Measurements from ENCODE around the gene EXOC6. TPM values are rescaled to one million over a fixed set of nuclear protein-coding genes. Genes with fewer than 3 reads are reported as not detected.

EXOC6 gene
- total and polyA plus RNA-seq, 10 of the 15 experiments (the other 5 are each of a cell fraction or from before 2014, with no cell fraction given) = 7.6 to 53.8 (median 13.3) TPM

DNA sequence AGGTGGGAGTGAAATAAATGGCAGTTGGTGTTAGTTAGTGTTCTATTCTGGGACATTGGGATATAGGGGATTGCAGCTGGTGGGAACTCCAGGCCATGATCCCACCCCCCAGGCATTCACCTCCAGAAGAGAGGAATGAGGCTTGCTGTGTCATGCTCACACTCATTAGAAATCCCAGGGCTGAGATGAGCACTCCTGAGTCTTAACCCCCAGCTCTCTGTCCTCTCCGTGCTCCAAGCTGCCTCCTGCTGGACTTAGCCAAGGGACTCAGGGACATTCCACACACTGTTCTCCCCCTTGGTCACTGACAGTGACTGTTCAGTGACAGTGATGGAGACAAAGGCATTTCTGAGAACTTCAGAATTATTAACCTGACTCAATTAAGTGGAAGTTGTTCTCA lies 246.9 kb downstream of the EXOC6 start:
- POLR2A ChIA-PET = no interaction called here
- no peak for ATAC-seq
- BruUV-seq (replicated peaks) = no TSS peak

More for the DNA sequence above, 246.9 kb downstream of the EXOC6 start:
- H3K4me1 ChIP-seq (ENCODE audit: control insufficient read depth, insufficient read depth, low read length) = no peaks in the 10 kb centered on the region
- no peak overlapping the region for H3K4me3 ChIP-seq
- H3K9me3 ChIP-seq (replicated peaks; ENCODE audit: control insufficient read depth, insufficient read depth, low read length) = no peaks in the 10 kb centered on the region
- DNase-seq (ENCODE audit: low read depth, low spot score) = no peak
- 0% methylated on average over 1 of the region's 1 CpG for WGBS (ENCODE audit: insufficient coverage, insufficient replicate concordance, low lambda C conversion rate, missing lambda C conversion rate)
- ChIA-PET RAD21 (ENCODE audit: unreplicated experiment) (no interaction called here), CTCF (interaction anchor here (0.9 kb wide), 1 partner anchor 15 kb away, joined by 6 read pairs; no protein-coding TSS in a partner anchor), SMC1A (ENCODE audit: uncharacterized antibody, unreplicated experiment) (interaction anchor here (1.6 kb wide), 1 partner anchor 14 kb away, joined by 3 read pairs; no protein-coding TSS in a partner anchor)
- H3K79me2 ChIP-seq (ENCODE audit: control insufficient read depth, insufficient read depth, low read length) = no peaks in the 10 kb centered on the region
- in situ Hi-C loops (cut with MboI) = no loop called here
- H3K36me3 ChIP-seq (ENCODE audit: control insufficient read depth in 2 of 2, insufficient read depth in 2 of 2, low read length in 1 of 2) = no peaks in the 10 kb centered on the region
- FAIRE-seq = no peak
- H3K27ac ChIP-seq (ENCODE audit: control insufficient read depth, insufficient read depth) = no peak overlapping the region
- intact Hi-C loops (cut with micrococcal nuclease; ENCODE audit: unreplicated experiment) = no loop called here
- TF ChIP-seq BHLHE40 (IDR thresholded peaks at IDR 0.05; ENCODE audit: borderline replicate concordance in 1 of 2, low read depth in 2 of 2, low read length in 1 of 2) = no peak
- TF ChIP-seq POLR2AphosphoS2 (IDR thresholded peaks at IDR 0.05; ENCODE audit: low read depth, low read length) = no peak
- TF ChIP-seq EED (IDR thresholded peaks at IDR 0.05; ENCODE audit: low read depth) = no peak
- no peak for TF ChIP-seq BACH1 (IDR thresholded peaks at IDR 0.05; ENCODE audit: borderline replicate concordance)
- TF ChIP-seq, protein P1, sequence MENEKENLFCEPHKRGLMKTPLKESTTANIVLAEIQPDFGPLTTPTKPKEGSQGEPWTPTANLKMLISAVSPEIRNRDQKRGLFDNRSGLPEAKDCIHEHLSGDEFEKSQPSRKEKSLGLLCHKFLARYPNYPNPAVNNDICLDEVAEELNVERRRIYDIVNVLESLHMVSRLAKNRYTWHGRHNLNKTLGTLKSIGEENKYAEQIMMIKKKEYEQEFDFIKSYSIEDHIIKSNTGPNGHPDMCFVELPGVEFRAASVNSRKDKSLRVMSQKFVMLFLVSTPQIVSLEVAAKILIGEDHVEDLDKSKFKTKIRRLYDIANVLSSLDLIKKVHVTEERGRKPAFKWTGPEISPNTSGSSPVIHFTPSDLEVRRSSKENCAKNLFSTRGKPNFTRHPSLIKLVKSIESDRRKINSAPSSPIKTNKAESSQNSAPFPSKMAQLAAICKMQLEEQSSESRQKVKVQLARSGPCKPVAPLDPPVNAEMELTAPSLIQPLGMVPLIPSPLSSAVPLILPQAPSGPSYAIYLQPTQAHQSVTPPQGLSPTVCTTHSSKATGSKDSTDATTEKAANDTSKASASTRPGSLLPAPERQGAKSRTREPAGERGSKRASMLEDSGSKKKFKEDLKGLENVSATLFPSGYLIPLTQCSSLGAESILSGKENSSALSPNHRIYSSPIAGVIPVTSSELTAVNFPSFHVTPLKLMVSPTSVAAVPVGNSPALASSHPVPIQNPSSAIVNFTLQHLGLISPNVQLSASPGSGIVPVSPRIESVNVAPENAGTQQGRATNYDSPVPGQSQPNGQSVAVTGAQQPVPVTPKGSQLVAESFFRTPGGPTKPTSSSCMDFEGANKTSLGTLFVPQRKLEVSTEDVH (IDR thresholded peaks at IDR 0.05; ENCODE audit: low read depth, partially characterized antibody) = no peak
- no peak for TF ChIP-seq YBX1 (IDR thresholded peaks at IDR 0.05)
- TF ChIP-seq, protein P2, sequence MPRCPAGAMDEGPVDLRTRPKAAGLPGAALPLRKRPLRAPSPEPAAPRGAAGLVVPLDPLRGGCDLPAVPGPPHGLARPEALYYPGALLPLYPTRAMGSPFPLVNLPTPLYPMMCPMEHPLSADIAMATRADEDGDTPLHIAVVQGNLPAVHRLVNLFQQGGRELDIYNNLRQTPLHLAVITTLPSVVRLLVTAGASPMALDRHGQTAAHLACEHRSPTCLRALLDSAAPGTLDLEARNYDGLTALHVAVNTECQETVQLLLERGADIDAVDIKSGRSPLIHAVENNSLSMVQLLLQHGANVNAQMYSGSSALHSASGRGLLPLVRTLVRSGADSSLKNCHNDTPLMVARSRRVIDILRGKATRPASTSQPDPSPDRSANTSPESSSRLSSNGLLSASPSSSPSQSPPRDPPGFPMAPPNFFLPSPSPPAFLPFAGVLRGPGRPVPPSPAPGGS (IDR thresholded peaks at IDR 0.05; ENCODE audit: borderline replicate concordance, insufficient read depth, low read depth, low read length, poor library complexity, severe bottlenecking) = no peak
- no peak for TF ChIP-seq KAT2A (conservative IDR thresholded peaks at IDR 0.05; ENCODE audit: control insufficient read depth, low read depth, low read length)
- TF ChIP-seq NRF1 (conservative IDR thresholded peaks at IDR 0.05; ENCODE audit: low read depth, low read length) = no peak
- TF ChIP-seq ATF7 (IDR thresholded peaks at IDR 0.05; ENCODE audit: low read depth) = no peak
- TF ChIP-seq, protein P3, sequence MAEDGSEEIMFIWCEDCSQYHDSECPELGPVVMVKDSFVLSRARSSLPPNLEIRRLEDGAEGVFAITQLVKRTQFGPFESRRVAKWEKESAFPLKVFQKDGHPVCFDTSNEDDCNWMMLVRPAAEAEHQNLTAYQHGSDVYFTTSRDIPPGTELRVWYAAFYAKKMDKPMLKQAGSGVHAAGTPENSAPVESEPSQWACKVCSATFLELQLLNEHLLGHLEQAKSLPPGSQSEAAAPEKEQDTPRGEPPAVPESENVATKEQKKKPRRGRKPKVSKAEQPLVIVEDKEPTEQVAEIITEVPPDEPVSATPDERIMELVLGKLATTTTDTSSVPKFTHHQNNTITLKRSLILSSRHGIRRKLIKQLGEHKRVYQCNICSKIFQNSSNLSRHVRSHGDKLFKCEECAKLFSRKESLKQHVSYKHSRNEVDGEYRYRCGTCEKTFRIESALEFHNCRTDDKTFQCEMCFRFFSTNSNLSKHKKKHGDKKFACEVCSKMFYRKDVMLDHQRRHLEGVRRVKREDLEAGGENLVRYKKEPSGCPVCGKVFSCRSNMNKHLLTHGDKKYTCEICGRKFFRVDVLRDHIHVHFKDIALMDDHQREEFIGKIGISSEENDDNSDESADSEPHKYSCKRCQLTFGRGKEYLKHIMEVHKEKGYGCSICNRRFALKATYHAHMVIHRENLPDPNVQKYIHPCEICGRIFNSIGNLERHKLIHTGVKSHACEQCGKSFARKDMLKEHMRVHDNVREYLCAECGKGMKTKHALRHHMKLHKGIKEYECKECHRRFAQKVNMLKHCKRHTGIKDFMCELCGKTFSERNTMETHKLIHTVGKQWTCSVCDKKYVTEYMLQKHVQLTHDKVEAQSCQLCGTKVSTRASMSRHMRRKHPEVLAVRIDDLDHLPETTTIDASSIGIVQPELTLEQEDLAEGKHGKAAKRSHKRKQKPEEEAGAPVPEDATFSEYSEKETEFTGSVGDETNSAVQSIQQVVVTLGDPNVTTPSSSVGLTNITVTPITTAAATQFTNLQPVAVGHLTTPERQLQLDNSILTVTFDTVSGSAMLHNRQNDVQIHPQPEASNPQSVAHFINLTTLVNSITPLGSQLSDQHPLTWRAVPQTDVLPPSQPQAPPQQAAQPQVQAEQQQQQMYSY (CRISPR knock-in tag; IDR thresholded peaks at IDR 0.05) = no peak
- no peak for TF ChIP-seq NFYA (IDR thresholded peaks at IDR 0.05; ENCODE audit: borderline replicate concordance, low read depth, low read length)
- no peak for TF ChIP-seq EZH2 (IDR thresholded peaks at IDR 0.05; ENCODE audit: borderline replicate concordance, control insufficient read depth, low read depth, low read length)
- TF ChIP-seq POLR2AphosphoS5 (IDR thresholded peaks at IDR 0.05; ENCODE audit: low read length) = no peak
- no peak for TF ChIP-seq ETV6 (conservative IDR thresholded peaks at IDR 0.05 in 1 of 2, IDR thresholded peaks at IDR 0.05 in 1 of 2; ENCODE audit: borderline replicate concordance in 1 of 2, low read depth in 1 of 2)
- TF ChIP-seq TCF7 (IDR thresholded peaks at IDR 0.05; ENCODE audit: borderline replicate concordance) = no peak
- TF ChIP-seq SREBF1 (IDR thresholded peaks at IDR 0.05; ENCODE audit: low read length) = no peak
- no peaks in the 10 kb centered on the region for H3K27me3 ChIP-seq (replicated peaks in 1 of 2; ENCODE audit: control insufficient read depth in 2 of 2, insufficient read depth in 2 of 2, low read length in 1 of 2)
- no peak overlapping the region for H3K4me2 ChIP-seq (ENCODE audit: control insufficient read depth, insufficient read depth)
- no peaks in the 10 kb centered on the region for H4K20me1 ChIP-seq (ENCODE audit: control insufficient read depth, insufficient read depth)
- H2AFZ ChIP-seq (ENCODE audit: control insufficient read depth, low read depth, low read length) = no peak overlapping the region
- H3K9ac ChIP-seq (ENCODE audit: control insufficient read depth, insufficient read depth, low read length) = no peak overlapping the region
